ENCODE measurements around the gene F5. TPM values are rescaled to one million over a fixed set of nuclear protein-coding genes. Genes with fewer than 3 reads are reported as not detected.

Gene F5
- total and polyA plus RNA-seq, 2 of the 13 experiments (the other 11 are each of a cell fraction or from before 2014, with no cell fraction given): 38.3 to 64.0 TPM

- TF ChIP-seq, protein P1, sequence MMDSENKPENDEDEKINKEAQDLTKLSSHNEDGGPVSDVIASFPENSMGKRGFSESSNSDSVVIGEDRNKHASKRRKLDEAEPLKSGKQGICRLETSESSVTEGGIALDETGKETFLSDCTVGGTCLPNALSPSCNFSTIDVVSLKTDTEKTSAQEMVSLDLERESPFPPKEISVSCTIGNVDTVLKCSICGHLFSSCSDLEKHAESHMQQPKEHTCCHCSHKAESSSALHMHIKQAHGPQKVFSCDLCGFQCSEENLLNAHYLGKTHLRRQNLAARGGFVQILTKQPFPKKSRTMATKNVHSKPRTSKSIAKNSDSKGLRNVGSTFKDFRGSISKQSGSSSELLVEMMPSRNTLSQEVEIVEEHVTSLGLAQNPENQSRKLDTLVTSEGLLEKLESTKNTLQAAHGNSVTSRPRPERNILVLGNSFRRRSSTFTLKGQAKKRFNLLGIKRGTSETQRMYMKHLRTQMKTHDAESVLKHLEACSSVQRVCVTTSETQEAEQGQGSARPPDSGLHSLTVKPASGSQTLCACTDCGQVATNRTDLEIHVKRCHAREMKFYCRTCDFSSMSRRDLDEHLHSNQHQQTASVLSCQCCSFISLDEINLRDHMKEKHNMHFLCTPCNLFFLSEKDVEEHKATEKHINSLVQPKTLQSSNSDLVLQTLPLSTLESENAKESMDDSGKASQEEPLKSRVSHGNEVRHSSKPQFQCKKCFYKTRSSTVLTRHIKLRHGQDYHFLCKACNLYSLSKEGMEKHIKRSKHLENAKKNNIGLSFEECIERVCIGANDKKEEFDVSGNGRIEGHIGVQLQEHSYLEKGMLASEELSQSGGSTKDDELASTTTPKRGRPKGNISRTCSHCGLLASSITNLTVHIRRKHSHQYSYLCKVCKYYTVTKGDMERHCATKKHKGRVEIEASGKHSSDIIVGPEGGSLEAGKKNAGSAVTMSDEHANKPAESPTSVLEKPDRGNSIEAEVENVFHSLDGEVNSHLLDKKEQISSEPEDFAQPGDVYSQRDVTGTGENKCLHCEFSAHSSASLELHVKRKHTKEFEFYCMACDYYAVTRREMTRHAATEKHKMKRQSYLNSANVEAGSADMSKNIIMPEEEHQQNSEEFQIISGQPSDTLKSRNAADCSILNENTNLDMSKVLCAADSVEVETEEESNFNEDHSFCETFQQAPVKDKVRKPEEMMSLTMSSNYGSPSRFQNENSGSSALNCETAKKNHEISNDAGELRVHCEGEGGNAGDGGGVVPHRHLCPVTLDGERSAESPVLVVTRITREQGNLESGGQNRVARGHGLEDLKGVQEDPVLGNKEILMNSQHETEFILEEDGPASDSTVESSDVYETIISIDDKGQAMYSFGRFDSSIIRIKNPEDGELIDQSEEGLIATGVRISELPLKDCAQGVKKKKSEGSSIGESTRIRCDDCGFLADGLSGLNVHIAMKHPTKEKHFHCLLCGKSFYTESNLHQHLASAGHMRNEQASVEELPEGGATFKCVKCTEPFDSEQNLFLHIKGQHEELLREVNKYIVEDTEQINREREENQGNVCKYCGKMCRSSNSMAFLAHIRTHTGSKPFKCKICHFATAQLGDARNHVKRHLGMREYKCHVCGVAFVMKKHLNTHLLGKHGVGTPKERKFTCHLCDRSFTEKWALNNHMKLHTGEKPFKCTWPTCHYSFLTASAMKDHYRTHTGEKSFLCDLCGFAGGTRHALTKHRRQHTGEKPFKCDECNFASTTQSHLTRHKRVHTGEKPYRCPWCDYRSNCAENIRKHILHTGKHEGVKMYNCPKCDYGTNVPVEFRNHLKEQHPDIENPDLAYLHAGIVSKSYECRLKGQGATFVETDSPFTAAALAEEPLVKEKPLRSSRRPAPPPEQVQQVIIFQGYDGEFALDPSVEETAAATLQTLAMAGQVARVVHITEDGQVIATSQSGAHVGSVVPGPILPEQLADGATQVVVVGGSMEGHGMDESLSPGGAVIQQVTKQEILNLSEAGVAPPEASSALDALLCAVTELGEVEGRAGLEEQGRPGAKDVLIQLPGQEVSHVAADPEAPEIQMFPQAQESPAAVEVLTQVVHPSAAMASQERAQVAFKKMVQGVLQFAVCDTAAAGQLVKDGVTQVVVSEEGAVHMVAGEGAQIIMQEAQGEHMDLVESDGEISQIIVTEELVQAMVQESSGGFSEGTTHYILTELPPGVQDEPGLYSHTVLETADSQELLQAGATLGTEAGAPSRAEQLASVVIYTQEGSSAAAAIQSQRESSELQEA (CRISPR knock-in tag; IDR thresholded peaks at IDR 0.05; ENCODE audit: not compliant biosample characterization): no peak
- TF ChIP-seq MED1 (CRISPR knock-in tag; IDR thresholded peaks at IDR 0.05) (no peak), SP4 (CRISPR knock-in tag; IDR thresholded peaks at IDR 0.05) (no peak), ZNF569 (CRISPR knock-in tag; IDR thresholded peaks at IDR 0.05; ENCODE audit: borderline replicate concordance) (no peak), RBM22 (optimal IDR thresholded peaks at IDR 0.05; ENCODE audit: low read length) (peak; percentile 69), ZNF589 (CRISPR knock-in tag; conservative IDR thresholded peaks at IDR 0.05) (no peak), ZBTB21 (CRISPR knock-in tag; IDR thresholded peaks at IDR 0.05) (no peak), NR2F1 (CRISPR knock-in tag; IDR thresholded peaks at IDR 0.05) (no peak), FOSL2 (CRISPR knock-in tag; IDR thresholded peaks at IDR 0.05) (no peak), ZFP90 (CRISPR knock-in tag; IDR thresholded peaks at IDR 0.05; ENCODE audit: borderline replicate concordance) (no peak), ZNF446 (CRISPR knock-in tag; IDR thresholded peaks at IDR 0.05) (no peak), ZNF761 (CRISPR knock-in tag; conservative IDR thresholded peaks at IDR 0.05) (no peak), HHEX (CRISPR knock-in tag; IDR thresholded peaks at IDR 0.05) (no peak), MEIS2 (CRISPR knock-in tag; IDR thresholded peaks at IDR 0.05) (no peak), ZNF773 (CRISPR knock-in tag; IDR thresholded peaks at IDR 0.05; ENCODE audit: borderline replicate concordance) (no peak)
- TF ChIP-seq, protein P2, sequence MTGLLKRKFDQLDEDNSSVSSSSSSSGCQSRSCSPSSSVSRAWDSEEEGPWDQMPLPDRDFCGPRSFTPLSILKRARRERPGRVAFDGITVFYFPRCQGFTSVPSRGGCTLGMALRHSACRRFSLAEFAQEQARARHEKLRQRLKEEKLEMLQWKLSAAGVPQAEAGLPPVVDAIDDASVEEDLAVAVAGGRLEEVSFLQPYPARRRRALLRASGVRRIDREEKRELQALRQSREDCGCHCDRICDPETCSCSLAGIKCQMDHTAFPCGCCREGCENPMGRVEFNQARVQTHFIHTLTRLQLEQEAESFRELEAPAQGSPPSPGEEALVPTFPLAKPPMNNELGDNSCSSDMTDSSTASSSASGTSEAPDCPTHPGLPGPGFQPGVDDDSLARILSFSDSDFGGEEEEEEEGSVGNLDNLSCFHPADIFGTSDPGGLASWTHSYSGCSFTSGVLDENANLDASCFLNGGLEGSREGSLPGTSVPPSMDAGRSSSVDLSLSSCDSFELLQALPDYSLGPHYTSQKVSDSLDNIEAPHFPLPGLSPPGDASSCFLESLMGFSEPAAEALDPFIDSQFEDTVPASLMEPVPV (CRISPR knock-in tag; IDR thresholded peaks at IDR 0.05): no peak
- TF ChIP-seq, protein P3, sequence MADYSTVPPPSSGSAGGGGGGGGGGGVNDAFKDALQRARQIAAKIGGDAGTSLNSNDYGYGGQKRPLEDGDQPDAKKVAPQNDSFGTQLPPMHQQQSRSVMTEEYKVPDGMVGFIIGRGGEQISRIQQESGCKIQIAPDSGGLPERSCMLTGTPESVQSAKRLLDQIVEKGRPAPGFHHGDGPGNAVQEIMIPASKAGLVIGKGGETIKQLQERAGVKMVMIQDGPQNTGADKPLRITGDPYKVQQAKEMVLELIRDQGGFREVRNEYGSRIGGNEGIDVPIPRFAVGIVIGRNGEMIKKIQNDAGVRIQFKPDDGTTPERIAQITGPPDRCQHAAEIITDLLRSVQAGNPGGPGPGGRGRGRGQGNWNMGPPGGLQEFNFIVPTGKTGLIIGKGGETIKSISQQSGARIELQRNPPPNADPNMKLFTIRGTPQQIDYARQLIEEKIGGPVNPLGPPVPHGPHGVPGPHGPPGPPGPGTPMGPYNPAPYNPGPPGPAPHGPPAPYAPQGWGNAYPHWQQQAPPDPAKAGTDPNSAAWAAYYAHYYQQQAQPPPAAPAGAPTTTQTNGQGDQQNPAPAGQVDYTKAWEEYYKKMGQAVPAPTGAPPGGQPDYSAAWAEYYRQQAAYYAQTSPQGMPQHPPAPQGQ (CRISPR knock-in tag; IDR thresholded peaks at IDR 0.05; ENCODE audit: borderline replicate concordance): no peak
Observed at GRCh38 chr1:169523904-169524303, 62.4 kb downstream of the F5 start (continued).

All from HepG2 (cell line).